ENCODE data around the gene AGTR1. TPM values are rescaled to one million over a fixed set of nuclear protein-coding genes. Genes with fewer than 3 reads are reported as not detected.

Gene AGTR1
- total RNA-seq, 1 experiment from 2014 or later, result not detected

DNA sequence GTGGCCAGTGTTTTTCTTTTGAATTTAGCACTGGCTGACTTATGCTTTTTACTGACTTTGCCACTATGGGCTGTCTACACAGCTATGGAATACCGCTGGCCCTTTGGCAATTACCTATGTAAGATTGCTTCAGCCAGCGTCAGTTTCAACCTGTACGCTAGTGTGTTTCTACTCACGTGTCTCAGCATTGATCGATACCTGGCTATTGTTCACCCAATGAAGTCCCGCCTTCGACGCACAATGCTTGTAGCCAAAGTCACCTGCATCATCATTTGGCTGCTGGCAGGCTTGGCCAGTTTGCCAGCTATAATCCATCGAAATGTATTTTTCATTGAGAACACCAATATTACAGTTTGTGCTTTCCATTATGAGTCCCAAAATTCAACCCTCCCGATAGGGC is 43.5 kb downstream of the AGTR1 start:
- Mint-ChIP-seq H3K27ac (ENCODE audit: low read depth, unreplicated experiment) (no peak overlapping the region), H3K36me3 (ENCODE audit: insufficient read depth, unreplicated experiment) (no peaks in the 10 kb centered on the region), H3K27me3 (ENCODE audit: insufficient read depth, unreplicated experiment) (peaks cover 45% of the 10 kb centered on the region), H3K4me3 (ENCODE audit: unreplicated experiment) (no peak overlapping the region), H3K9me3 (ENCODE audit: unreplicated experiment) (no peaks in the 10 kb centered on the region), H3K4me1 (ENCODE audit: insufficient read depth, unreplicated experiment) (no peaks in the 10 kb centered on the region)
- CTCF ChIA-PET, result interaction anchor here (0.6 to 0.7 kb wide), 3 partner anchors 14 to 128 kb away, joined by 3 to 4 read pairs (median 4); no protein-coding TSS in a partner anchor
- TF ChIP-seq, protein P1, sequence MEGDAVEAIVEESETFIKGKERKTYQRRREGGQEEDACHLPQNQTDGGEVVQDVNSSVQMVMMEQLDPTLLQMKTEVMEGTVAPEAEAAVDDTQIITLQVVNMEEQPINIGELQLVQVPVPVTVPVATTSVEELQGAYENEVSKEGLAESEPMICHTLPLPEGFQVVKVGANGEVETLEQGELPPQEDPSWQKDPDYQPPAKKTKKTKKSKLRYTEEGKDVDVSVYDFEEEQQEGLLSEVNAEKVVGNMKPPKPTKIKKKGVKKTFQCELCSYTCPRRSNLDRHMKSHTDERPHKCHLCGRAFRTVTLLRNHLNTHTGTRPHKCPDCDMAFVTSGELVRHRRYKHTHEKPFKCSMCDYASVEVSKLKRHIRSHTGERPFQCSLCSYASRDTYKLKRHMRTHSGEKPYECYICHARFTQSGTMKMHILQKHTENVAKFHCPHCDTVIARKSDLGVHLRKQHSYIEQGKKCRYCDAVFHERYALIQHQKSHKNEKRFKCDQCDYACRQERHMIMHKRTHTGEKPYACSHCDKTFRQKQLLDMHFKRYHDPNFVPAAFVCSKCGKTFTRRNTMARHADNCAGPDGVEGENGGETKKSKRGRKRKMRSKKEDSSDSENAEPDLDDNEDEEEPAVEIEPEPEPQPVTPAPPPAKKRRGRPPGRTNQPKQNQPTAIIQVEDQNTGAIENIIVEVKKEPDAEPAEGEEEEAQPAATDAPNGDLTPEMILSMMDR (IDR thresholded peaks at IDR 0.05; ENCODE audit: unreplicated experiment), result no peak
- no TSS peak for BruUV-seq (replicated peaks)
- DNase-seq (ENCODE audit: unreplicated experiment), result no peak
- intact Hi-C loops (cut with micrococcal nuclease), result no loop called here
- POLR2A ChIA-PET, result no interaction called here

DNA sequence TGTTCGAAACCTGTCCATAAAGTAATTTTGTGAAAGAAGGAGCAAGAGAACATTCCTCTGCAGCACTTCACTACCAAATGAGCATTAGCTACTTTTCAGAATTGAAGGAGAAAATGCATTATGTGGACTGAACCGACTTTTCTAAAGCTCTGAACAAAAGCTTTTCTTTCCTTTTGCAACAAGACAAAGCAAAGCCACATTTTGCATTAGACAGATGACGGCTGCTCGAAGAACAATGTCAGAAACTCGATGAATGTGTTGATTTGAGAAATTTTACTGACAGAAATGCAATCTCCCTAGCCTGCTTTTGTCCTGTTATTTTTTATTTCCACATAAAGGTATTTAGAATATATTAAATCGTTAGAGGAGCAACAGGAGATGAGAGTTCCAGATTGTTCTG is 44.4 kb downstream of the AGTR1 start:
- no TSS peak for BruUV-seq (replicated peaks)
- H3K27me3 Mint-ChIP-seq (ENCODE audit: insufficient read depth, unreplicated experiment), result peaks cover 41% of the 10 kb centered on the region
- H3K9me3 Mint-ChIP-seq (ENCODE audit: unreplicated experiment), result no peaks in the 10 kb centered on the region
- no peaks in the 10 kb centered on the region for H3K36me3 Mint-ChIP-seq (ENCODE audit: insufficient read depth, unreplicated experiment)
- H3K4me1 Mint-ChIP-seq (ENCODE audit: insufficient read depth, unreplicated experiment), result no peaks in the 10 kb centered on the region
- intact Hi-C loops (cut with micrococcal nuclease), result no loop called here
- no peak for DNase-seq (ENCODE audit: unreplicated experiment)
- H3K27ac Mint-ChIP-seq (ENCODE audit: low read depth, unreplicated experiment), result no peak overlapping the region
- no peak overlapping the region for H3K4me3 Mint-ChIP-seq (ENCODE audit: unreplicated experiment)
- TF ChIP-seq, protein P1 (IDR thresholded peaks at IDR 0.05; ENCODE audit: unreplicated experiment), result no peak
- CTCF ChIA-PET, result interaction anchor here (0.6 to 1.4 kb wide), 2 partner anchors 14 to 29 kb away, joined by 3 to 5 read pairs; no protein-coding TSS in a partner anchor
- POLR2A ChIA-PET, result no interaction called here

GRCh38 chr3:148746053-148746452 is 48.4 kb downstream of the AGTR1 start:
- ChIA-PET POLR2A (no interaction called here), CTCF (interaction anchor here (0.6 kb wide), 1 partner anchor 58 kb away, joined by 3 read pairs; no protein-coding TSS in a partner anchor)
- TF ChIP-seq, protein P1 (IDR thresholded peaks at IDR 0.05; ENCODE audit: unreplicated experiment), result no peak
- no peak for DNase-seq (ENCODE audit: unreplicated experiment)
- intact Hi-C loops (cut with micrococcal nuclease), result no loop called here
- Mint-ChIP-seq H3K36me3 (ENCODE audit: insufficient read depth, unreplicated experiment) (no peaks in the 10 kb centered on the region), H3K9me3 (ENCODE audit: unreplicated experiment) (no peaks in the 10 kb centered on the region), H3K4me1 (ENCODE audit: insufficient read depth, unreplicated experiment) (no peaks in the 10 kb centered on the region), H3K27me3 (ENCODE audit: insufficient read depth, unreplicated experiment) (peaks cover 29% of the 10 kb centered on the region), H3K4me3 (ENCODE audit: unreplicated experiment) (no peak overlapping the region), H3K27ac (ENCODE audit: low read depth, unreplicated experiment) (no peak overlapping the region)
- BruUV-seq (replicated peaks), result no TSS peak

GRCh38 chr3:148748283-148748682 is 50.6 kb downstream of the AGTR1 start:
- BruUV-seq (replicated peaks), result no TSS peak
- intact Hi-C loops (cut with micrococcal nuclease), result no loop called here
- no peaks in the 10 kb centered on the region for H3K9me3 Mint-ChIP-seq (ENCODE audit: unreplicated experiment)
- no peak overlapping the region for H3K27ac Mint-ChIP-seq (ENCODE audit: low read depth, unreplicated experiment)
- H3K4me3 Mint-ChIP-seq (ENCODE audit: unreplicated experiment), result no peak overlapping the region
- peaks cover 2% of the 10 kb centered on the region for H3K4me1 Mint-ChIP-seq (ENCODE audit: insufficient read depth, unreplicated experiment)
- DNase-seq (ENCODE audit: unreplicated experiment), result no peak
- CTCF ChIA-PET, result interaction anchor here (1.2 kb wide), 2 partner anchors 21 to 367 kb away, joined by 3 read pairs; no protein-coding TSS in a partner anchor
- TF ChIP-seq, protein P1 (IDR thresholded peaks at IDR 0.05; ENCODE audit: unreplicated experiment), result no peak
- H3K36me3 Mint-ChIP-seq (ENCODE audit: insufficient read depth, unreplicated experiment), result no peaks in the 10 kb centered on the region
- POLR2A ChIA-PET, result interaction anchor here (0.6 kb wide), 1 partner anchor 104 kb away, joined by 3 read pairs; no protein-coding TSS in a partner anchor
- peaks cover 33% of the 10 kb centered on the region for H3K27me3 Mint-ChIP-seq (ENCODE audit: insufficient read depth, unreplicated experiment)
